ENCODE measurements around the gene PTX3.

DNA sequence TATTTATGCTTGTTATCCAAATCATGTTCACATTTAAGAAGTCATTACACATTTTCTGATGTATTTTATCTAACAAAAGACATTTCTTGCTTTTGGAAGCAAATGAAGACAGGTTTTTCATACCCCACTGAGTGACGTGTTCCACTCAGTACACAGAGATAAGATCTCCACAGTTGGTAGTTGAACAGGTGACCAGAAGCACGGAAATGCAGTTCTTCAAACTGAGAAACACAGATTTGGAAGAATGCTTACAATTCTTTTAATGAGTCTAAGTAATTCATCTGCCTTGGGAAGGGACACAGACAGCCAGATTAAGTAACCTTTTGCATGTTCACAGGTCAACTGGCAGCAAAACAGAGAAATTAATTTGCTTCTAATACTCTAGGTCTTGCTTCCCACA lies 23.1 kb downstream of the PTX3 start:
- TF ChIP-seq POLR2A (IDR thresholded peaks at IDR 0.05) = no peak
- TF ChIP-seq, protein P1, sequence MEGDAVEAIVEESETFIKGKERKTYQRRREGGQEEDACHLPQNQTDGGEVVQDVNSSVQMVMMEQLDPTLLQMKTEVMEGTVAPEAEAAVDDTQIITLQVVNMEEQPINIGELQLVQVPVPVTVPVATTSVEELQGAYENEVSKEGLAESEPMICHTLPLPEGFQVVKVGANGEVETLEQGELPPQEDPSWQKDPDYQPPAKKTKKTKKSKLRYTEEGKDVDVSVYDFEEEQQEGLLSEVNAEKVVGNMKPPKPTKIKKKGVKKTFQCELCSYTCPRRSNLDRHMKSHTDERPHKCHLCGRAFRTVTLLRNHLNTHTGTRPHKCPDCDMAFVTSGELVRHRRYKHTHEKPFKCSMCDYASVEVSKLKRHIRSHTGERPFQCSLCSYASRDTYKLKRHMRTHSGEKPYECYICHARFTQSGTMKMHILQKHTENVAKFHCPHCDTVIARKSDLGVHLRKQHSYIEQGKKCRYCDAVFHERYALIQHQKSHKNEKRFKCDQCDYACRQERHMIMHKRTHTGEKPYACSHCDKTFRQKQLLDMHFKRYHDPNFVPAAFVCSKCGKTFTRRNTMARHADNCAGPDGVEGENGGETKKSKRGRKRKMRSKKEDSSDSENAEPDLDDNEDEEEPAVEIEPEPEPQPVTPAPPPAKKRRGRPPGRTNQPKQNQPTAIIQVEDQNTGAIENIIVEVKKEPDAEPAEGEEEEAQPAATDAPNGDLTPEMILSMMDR (IDR thresholded peaks at IDR 0.05) = no peak

Measured in body of pancreas (tissue), 4 donors.